Fibroblast of the conjunctiva (primary cell): ENCODE measurements around the gene TSC22D4.
"Not testable (repeated sequence)": the region's sequence is repeated elsewhere in the genome, so short reads cannot be mapped to it uniquely, and the experiment has no call there.

ENCODE experiments used
- DNase-seq: peaks from one replicate; pipeline ENCODE4 v3.0.0-alpha.2; 2010; ENCODE audit warnings: low read depth

The TSC22D4 gene

DNA sequence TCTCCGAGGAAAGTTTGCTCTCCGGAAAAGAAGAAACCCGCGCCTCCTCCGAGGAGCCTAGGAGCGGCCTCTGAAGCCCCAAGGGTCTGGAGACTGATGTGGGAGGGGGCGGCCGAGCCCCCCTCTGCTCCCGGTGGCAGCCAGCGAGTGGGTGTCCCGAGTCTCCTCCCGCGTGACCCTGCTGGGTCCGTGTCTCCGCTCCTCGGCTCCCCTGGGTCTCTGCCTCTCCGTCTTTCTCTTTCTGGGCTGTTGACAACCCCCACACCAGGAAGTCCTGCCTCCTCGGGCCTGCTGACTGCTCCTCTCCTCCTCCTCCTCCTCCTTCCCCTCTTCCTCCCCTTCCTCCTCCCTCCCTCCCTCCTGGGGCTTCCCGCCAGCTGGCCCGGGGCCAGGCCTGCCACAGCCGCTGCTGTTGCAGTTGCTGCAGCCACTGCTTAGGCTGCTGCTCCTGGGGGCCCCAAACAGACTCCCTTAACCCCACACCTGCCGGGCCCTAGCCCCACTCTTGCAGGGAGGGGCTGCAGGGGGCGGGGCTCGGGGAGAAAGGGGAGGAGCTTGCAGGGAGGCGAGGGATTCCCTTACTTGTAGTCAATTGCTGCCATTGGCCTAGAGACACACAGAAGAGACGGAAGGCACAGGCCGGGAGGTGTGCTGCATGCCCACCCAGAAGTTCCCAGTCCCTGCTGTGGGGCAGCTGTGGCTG, at the start of gene TSC22D4:
TSC22D4 (minus strand) TSS at position 257 of the 703 bp plus-strand sequence. CDS start 1,176 bp downstream, outside the sequence.
- DNase-seq, result peak; percentile 94

DNA sequence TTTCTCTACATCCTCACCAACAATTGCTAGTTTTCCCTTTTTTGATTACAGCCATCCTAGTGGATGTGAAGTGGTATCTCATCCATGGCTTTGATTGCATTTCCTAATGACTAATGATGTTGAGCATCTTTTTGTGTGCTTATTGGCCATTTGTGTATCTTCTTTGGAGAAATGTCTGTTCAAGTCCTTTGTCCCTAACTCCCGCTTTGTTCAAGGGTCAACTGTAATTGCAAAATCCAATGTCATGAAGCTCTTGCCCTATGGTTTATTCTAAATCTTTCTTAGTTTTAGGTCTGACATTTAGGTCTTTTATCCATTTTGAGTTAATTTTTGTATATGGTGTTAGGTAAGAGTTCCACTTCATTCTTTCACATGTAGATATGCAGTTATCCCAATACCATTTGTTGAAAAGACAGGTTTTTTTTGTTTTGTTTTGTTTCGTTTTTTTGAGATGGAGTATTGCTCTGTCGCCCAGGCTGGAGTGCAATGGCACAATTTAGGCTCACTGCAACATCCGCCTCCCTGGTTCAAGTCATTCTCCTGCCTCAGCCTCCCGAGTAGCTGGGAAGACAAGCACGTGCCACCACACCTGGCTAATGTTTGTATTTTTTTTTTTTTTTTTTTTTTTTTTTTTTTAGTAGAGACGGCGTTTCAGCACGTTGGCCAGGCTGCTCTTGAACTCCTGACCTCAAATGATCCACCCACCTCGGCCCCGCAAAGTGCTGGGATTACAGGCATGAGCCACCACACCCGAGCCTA, 49.3 kb upstream of the TSC22D4 start:
- DNase-seq, result not testable (repeated sequence)

DNA sequence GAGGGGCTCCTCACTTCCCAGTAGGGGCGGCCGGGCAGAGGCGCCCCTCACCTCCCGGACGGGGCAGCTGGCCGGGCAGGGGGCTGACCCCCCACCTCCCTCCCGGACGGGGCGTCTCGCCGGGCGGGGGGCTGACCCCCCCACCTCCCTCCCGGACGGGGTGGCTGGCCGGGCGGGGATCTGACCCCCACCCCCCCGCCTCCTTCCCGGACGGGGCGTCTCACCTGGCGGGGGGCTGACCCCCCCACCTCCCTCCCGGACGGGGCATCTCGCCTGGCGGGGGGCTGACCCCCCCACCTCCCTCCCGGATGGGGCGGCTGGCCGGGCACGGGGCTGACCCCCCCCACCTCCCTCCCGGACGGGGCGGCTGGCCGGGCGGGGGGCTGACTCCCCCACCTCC, 44.2 kb upstream of the TSC22D4 start:
- DNase-seq, result not testable (repeated sequence)

DNA sequence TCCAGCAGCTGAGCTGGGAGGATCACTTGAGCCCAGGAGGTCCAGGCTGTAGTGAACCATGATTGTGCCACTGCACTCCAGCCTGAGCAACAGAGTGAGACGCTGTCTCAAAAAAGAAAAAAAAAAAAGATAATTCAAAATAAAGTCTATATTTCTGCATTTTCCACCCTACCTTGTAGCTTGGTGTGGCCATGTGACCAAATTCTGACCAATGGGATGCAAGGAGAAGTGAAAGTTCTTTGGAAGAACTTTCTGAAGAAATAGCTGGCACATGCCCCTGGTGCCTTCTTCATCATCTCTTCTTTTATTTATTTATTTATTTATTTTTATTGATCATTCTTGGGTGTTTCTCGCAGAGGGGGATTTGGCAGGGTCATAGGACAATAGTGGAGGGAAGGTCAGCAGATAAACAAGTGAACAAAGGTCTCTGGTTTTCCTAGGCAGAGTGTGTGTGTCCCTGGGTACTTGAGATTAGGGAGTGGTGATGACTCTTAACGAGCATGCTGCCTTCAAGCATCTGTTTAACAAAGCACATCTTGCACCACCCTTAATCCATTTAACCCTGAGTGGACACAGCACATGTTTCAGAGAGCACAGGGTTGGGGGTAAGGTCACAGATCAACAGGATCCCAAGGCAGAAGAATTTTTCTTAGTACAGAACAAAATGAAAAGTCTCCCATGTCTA, 43.0 kb upstream of the TSC22D4 start:
- DNase-seq, result not testable (repeated sequence)

DNA sequence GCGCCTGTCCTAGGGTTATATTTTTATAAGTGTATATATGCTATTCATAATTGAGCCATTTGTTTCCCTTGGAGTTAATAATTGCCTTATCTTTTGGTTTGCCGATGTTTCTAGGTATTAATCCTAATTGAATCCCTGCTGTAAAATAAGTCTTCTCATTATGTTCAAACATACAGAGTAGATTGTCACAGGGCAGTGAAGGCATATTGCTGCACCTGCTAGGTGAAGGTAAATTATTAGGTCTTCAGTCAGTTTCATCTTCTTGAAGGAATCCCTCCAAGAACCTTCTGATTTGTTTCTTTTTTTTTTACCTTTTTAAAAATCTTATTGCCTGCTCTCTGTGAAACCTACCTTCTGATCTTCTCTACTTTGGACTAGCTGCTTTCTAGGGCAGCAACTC, 42.1 kb upstream of the TSC22D4 start:
- no peak for DNase-seq

DNA sequence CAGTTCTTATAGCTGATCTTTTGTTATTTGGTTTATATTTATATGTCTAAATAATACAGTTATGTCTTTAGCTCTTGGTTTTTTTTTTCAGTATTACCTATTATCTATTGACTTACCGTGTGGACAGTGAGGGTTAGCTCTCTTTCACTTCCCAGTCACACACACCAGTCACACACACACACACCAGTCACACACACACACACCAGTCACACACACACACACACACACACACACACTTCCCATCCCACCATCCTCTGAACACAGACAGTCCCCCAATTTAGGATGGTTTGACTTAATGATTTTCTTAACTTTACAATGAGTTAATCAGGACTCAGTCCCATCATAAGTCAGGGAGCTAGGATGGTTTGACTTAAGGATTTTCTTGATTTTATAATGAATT, 41.1 kb upstream of the TSC22D4 start:
- DNase-seq, result no peak

DNA sequence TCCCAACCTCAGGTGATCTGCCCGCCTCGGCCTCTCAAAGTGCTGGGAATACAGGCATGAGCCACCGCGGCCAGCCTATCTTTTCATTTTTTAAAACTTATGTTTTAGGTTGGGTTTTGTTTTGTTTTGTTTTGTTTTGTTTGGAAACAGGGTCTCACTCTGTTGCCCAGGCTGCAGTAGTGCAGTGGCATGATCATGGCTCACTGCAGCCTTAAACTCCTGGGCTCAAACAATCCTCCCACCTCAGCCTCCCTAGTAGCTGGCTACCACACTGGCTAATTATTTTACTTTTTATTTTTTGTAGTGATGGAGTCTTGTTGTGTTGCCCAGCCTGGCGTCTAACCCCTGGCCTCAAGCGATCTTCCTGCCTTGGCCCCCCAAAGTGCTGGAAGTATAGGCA, 40.6 kb upstream of the TSC22D4 start:
- DNase-seq, result no peak

DNA sequence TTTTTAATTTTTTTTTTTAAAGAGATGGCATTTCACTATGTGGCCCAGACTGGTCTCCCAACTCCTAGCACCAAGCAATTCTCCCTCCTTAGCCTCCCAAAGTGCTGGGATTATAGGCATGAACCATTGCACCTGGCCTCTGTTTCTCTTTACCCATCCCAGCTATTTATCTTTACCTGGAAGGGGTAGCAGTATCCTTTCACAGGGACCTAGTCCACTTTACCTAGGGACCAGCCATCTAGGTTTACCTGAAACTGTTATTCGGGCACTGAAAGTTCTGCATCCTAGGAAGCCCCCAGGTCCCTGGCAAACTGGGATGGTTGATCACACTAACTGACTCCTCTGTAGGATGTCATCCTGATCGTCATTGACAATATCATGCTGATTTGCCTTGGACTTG, 38.3 kb upstream of the TSC22D4 start:
- DNase-seq, result no peak

DNA sequence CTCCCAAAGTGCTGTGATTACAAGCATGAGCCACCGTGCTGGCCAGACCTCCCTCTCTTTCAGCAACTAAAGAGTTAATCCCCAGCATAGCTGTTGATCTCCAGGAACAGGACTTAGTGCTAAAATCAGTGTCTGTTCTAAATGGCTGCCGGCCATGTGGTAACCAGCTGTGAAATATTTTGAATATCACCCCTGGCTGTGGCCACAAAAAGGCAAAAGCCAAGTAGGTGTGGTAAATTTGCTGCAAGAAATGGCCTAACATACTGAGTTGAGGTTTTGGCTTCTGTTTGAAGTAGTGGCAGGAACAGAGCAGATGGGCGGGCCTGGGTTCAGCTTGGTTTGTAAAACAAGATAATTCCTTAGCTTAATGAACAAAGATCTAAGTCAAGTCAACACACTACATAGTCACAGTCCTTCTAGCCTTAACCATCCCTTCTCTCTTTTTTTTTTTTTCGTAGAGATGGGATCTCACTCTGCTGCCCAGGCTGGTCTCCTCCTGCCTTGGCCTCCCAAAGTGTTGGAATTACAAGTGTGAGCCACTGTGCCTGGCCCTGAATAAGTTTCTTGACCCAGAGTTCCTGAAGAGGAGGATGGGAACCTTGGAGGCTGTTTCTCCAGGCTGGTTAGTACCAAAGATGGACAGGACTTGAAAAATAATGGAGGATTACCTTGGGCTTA, 37.3 kb upstream of the TSC22D4 start:
- peak; percentile 92 for DNase-seq

DNA sequence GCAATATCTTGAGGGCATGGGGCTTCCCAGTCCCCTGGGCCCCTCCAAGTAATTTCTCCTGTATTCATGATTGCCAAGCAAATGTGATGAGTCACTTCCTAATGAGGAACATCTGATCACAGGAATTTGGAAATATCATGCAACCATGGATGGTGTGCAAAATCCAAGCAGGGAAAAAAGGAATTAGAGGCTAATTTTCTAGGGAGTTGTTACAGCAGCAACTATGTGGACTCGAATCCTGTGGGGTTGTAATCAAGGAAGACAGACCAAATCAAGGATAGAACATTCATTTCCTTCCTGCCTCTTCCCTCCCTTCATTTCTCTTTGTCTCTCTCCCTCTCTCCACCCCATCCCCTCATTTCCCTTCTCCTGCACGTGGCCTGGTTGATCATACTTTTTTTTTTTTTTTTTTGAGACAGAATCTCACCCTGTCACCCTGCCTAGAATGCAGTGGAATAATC, 36.1 kb upstream of the TSC22D4 start:
- peak; percentile 84 for DNase-seq

DNA sequence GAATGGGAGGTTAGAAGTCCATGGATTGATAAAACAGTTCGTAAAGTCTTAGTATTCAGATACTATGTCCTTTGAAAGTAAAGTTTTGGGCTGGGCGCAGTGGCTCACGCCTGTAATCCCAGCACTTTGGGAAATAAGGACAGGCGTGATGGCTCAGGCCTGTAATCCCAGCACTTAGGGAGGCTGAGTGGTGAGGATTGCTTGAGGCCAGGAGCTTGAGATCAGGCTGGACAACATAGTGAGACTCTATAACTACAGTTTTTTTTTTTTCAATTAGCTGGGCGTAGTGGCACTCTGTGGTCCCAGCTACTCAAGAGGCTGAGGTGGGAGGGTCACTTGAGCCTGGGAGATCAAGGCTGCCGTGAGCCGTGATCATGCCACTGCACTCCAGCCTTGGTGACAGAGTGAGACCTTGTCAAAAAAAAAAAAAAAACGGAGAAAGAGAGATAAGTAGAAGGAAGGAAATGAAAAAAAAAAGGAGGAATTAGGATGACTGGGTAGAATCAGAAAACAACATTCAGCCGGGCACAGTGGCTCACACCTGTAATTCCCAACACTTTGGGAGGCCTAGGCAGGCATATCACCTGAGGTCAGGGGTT, 34.3 kb upstream of the TSC22D4 start:
- no peak for DNase-seq

DNA sequence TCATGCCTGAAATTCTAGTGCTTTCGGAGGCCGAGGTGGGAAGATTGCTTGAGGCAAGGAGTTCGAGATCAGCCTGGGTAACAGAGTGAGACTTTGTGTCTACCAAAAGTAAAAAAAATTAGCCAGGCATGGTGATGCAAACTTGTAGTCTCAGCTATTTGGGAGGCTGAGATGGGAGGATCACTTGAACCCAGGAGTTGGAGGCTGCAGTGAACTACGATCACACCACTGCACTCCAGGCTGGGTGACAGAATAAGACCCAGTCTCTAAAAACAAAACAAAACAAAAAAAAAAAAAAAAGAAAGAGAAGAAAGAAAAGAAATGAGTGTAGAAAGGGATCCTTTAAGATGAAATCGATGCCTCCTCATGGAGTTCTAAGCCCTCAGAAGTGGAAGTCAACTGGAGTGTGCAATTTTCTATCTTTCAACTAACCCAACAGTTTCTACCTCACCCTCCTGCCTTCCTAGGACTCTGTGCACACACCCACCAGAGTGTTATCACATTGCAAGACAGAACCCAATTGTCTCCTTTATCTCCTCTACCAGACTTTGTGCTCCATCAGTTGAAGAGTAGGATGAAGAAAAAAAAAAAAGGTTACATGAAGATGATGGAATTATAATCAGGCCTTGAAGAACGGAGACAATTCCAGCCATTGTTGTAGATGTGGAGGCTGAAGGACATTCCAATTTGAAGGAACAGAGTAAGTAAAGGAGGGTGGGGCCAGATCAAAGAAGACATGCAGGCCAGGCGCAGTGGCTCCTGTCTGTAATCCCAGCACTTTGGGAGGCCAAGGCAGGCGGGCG, 31.6 kb upstream of the TSC22D4 start:
- DNase-seq, result no peak

DNA sequence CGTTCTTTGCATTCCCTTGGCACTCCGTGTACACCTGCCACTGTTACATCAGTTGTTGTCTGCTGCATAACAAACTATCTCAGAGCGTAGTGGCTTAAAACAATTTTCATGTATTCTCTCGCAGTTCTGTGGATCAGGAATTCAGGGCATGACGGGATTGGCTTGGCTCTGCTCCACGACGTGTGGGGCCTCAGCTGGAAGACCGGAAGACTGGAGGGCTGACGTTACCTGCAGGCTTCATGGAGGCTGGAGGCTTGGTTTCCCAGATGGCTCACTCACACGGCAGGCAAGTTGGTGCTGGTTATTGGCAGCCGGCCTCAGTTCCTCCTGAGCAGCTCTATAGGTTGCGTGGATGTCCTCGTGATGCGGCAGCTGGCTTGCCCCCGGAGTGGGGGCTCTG, 30.2 kb upstream of the TSC22D4 start:
- no peak for DNase-seq

DNA sequence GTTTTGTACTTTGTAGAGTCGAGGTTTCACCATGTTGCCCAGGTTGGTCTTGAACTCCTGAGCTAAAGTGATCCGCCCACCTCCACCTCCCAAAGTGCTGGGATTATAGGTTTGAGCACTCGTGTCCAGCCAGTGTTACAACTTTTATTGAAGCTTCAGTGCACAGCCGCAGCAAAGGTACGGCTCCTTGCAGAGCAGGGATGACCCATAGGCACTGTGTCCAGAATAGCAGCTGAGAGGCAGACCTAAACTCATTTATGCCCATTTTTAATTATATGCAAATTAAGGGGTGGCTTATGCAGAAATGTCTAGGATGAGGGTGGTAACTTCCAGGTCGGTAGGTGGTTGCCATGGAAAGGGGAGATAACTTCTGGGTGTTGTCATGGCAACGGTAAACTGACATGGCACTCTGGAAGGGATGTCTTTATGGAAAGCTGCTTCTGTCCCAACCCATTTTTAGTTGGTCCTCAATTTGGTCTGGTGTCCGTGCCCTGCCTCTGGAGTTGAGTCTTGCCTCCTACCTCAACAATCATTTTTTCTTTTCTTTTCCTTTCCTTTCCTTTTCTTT, 27.4 kb upstream of the TSC22D4 start:
- no peak for DNase-seq

DNA sequence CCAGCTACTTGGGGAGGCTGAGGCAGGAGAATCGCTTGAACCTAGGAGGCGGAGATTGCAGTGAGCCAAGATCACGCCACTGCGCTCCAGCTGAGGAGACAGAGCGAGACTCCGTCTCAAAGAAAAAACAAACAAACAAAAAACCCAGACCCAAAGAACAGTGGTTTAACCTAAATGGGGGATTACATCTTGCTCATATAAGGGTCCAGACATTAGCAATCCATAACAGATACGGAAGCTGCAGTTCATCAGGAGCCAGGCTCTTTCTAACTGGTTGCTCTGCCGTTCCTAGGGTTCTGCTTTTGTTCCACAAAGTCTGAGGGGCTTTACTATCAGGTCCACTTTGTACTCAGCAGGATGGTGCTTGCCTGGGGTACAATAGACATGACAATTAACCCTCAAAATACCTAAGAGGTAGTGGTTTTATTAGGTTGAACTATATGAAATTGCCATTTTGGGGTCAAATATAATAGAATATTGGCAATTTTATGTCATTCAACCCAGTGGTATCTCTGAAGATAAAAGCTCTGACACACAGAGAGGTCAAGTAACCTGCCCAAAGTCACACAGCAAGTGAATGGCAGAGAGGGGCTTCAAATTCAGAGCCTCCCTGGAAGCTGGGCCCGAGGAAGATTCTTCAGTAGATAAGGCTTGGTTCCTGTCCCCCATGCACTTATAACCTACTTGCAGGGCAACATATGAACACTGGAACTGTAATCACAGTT, 26.0 kb upstream of the TSC22D4 start:
- no peak for DNase-seq

DNA sequence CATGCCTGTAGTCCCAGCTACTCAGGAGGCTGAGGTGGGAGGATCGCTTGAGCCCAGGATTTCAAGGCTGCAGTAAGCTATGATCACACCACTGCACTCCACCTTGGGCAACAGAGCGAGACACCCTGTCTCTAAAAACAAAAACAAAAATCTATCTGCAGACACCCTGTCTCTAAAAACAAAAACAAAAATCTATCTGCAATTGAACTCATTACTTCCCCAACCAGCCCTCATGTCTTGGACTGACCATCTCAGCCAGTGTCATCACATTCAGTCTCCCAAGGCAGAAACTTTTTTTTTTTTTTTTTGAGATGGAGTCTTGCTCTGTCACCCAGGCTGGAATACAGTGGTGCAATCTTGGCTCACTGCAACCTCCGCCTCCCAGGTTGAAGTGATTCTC, 25.0 kb upstream of the TSC22D4 start:
- not testable (repeated sequence) for DNase-seq

DNA sequence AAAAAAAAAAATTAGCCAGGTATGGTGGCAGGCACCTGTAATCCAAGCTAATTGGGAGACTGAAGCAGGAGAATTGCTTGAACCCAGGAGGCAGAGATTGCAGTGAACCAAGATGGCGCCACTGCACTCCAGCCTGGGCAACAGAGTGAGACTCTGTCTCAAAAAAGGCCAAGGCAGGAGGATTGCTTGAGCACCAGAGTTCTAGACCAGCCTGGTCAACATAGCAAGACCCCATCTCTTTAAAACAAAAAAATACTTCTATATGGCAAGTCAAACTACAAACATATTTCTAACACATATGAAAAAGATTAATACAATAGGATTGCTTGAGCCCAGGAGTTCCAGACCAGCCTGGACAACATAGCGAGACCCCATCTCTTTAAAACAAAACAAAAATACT, 21.7 kb upstream of the TSC22D4 start:
- not testable (repeated sequence) for DNase-seq

DNA sequence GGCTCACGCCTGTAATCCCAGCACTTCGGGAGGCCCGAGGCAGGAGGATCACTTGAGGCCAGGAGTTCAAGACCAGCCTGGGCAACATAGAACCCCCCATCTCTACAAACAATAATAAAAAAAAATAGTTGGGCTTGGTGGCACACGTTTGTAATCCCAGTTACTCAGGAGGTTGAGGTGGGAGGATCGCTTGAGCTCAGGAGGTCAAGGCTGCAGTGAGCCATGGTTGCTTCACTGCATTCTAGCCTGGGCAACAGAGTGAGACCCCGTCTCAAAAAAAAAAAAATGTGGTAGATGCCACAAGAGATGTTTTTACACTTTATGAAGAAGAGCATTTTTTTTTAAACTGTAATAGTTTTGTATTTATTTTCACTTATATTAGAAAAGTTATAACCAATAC, 17.5 kb upstream of the TSC22D4 start:
- DNase-seq, result no peak

DNA sequence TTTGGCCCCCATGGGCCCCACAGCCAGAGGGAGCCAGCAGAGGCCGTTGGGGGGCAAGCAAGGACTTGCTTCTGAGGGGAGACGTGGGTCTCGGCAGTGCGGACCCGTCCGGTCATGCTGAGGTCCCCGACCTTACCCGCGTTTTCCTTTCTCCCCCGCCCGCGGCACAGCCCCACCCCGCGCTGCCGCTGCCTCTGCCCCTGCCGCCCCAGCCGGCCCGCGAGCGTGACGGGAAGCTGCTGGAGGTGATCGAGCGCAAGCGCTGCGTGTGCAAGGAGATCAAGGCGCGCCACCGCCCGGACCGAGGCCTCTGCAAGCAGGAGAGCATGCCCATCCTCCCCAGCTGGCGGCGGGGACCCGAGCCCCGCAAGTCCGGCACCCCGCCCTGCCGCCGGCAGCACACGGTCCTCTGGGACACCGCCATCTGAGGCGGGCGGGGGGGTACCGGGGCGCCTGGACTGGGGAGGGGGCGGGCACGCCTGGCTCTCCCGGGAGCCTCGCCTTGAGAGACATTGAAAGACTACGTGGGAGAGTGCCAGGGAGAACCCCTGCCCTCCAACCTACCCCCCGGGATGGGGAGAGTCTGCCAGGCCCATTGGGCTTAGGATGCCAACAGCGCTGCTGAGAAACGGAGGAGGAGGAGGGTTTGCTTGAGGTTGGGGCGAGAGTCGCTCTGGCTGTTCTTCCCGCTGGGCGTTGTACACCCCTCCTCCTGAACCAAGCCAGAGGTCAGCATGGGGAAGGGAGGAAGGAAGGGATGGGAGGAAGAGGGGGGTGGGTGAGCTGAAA, 14.7 kb upstream of the TSC22D4 start:
- DNase-seq, result no peak
